Progenitor cell of endocrine pancreas (in vitro differentiated cells): ENCODE data around the gene PPP6R1. TPM values are rescaled to one million over a fixed set of nuclear protein-coding genes. Genes with fewer than 3 reads are reported as not detected.

Experiments
- DNase-seq: peaks from one replicate; pipeline ENCODE4 v3.0.0; 2021; ENCODE audit warnings: low spot score; ENCODE audit not compliant: unreplicated experiment
- H3K27ac Mint-ChIP-seq: 2 replicates; pipeline ENCODE4 v1.8.0; 2021; ENCODE audit warnings: mild to moderate bottlenecking, moderate library complexity, mixed read lengths
- H3K27me3 Mint-ChIP-seq: 2 replicates; pipeline ENCODE4 v1.8.0; 2021; ENCODE audit warnings: mixed read lengths
- H3K36me3 Mint-ChIP-seq: 2 replicates; pipeline ENCODE4 v1.8.0; 2022; ENCODE audit warnings: mixed read lengths; ENCODE audit not compliant: insufficient read depth
- H3K4me1 Mint-ChIP-seq: 2 replicates; pipeline ENCODE4 v1.8.0; 2021; ENCODE audit warnings: low read depth, mixed read lengths
- H3K4me3 Mint-ChIP-seq: 2 replicates; pipeline ENCODE4 v1.8.0; 2021; ENCODE audit warnings: low read depth, mild to moderate bottlenecking, moderate library complexity, mixed read lengths
- H3K9me3 Mint-ChIP-seq: 2 replicates; pipeline ENCODE4 v1.8.0; 2021; ENCODE audit warnings: low read depth, mixed read lengths
- total RNA-seq: library from RNA; stranded (reverse); gene quantifications from 2 replicates; pipeline ENCODE4 v1.2.1, GENCODE V29; 2021
- TF ChIP-seq, protein P1 (sequence below): fragments of 200-600 bp; sonication (generic); IDR thresholded peaks from one replicate; pipeline ENCODE4 v1.5.0; 2021; ENCODE audit warnings: antibody characterized with exemption, mild to moderate bottlenecking; ENCODE audit not compliant: unreplicated experiment

The PPP6R1 gene
- total RNA-seq, 1 donor from 2014 or later: 72.3 TPM

DNA sequence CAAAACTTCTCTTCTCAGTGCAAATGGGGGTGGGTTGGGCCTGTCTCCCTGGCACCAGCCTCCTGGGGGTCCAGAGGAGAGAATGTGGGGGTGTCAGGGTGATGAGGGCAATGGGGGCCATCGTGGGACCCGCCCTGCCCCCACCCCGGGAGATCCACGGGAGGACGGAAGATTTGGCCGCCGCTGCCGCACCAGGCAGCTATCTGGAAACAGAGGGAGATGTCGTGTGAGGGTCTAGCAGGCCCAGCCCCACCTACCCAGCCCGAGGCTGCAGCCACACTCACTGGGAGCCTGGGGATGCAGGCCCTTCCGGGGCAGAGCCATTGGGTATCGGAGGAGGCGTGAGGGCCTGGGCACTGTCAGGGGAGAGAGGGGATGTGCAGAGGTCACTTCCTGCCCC, 28.5 kb downstream of the PPP6R1 start:
- DNase-seq: no peak
- H3K4me3 Mint-ChIP-seq: no peak overlapping the region
- H3K27me3 Mint-ChIP-seq: no peaks in the 10 kb centered on the region
- H3K4me1 Mint-ChIP-seq: peaks cover 14% of the 10 kb centered on the region
- TF ChIP-seq, protein P1, sequence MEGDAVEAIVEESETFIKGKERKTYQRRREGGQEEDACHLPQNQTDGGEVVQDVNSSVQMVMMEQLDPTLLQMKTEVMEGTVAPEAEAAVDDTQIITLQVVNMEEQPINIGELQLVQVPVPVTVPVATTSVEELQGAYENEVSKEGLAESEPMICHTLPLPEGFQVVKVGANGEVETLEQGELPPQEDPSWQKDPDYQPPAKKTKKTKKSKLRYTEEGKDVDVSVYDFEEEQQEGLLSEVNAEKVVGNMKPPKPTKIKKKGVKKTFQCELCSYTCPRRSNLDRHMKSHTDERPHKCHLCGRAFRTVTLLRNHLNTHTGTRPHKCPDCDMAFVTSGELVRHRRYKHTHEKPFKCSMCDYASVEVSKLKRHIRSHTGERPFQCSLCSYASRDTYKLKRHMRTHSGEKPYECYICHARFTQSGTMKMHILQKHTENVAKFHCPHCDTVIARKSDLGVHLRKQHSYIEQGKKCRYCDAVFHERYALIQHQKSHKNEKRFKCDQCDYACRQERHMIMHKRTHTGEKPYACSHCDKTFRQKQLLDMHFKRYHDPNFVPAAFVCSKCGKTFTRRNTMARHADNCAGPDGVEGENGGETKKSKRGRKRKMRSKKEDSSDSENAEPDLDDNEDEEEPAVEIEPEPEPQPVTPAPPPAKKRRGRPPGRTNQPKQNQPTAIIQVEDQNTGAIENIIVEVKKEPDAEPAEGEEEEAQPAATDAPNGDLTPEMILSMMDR: no peak
- H3K36me3 Mint-ChIP-seq: peaks cover 13% of the 10 kb centered on the region
- H3K27ac Mint-ChIP-seq: no peak overlapping the region
- H3K9me3 Mint-ChIP-seq: no peaks in the 10 kb centered on the region

DNA sequence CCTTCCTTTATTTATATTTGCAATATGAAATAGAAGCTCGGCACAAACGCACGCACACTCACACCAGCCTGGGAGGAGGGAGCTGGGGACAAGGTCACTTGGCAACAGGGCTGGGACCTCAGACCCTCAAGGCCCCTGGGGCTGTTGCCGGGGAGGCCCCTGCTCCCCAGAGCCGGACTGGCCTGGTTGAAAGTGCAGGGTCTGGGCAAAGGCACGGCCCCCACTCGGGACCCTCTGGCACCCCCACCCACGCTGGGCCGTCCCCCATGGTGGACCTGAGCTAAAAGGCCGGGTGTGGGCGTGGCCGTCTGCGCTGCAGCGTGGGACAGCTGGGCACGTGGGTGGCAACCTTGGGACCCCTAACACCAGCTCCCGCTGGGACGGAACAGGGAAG, 29.0 kb downstream of the PPP6R1 start:
- peaks cover 14% of the 10 kb centered on the region for H3K4me1 Mint-ChIP-seq
- no peak overlapping the region for H3K27ac Mint-ChIP-seq
- no peak for DNase-seq
- H3K4me3 Mint-ChIP-seq: no peak overlapping the region
- H3K36me3 Mint-ChIP-seq: peaks cover 10% of the 10 kb centered on the region
- no peaks in the 10 kb centered on the region for H3K9me3 Mint-ChIP-seq
- TF ChIP-seq, protein P1: no peak
- no peaks in the 10 kb centered on the region for H3K27me3 Mint-ChIP-seq

DNA sequence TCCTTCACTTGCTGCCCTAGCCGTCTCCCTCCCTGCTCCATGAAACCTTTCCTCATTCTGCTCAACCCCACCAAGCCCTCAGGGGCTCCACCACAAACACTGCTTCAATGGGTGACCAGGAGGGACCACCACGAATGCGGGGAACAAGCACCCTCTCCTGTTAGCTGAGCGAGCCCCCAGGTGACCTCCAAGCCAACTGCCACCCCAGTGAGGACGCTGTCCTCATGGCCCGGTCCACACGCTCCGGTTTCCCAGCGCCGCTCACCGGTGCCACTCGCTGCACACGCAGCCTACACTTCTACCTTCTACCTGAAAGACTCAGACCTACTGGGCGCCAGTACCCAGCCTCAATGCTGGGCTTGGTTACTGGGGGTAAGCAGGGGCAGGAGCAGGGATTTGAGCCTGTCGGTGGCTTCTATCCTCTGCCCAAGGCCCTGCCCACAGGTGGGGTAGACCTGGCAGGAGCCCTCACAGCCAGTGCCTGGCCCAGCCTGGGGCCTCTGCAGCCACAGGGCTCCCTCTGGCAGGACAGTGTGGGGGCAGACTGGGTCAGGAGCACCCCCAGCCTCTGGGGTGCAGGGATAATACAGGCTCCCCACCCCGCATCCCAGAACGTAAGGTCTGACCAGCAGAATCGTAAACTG, 29.6 kb downstream of the PPP6R1 start:
- no peaks in the 10 kb centered on the region for H3K9me3 Mint-ChIP-seq
- H3K27me3 Mint-ChIP-seq: no peaks in the 10 kb centered on the region
- H3K4me1 Mint-ChIP-seq: peaks cover 14% of the 10 kb centered on the region
- peaks cover 6% of the 10 kb centered on the region for H3K36me3 Mint-ChIP-seq
- H3K4me3 Mint-ChIP-seq: no peak overlapping the region
- DNase-seq: no peak
- TF ChIP-seq, protein P1: no peak
- H3K27ac Mint-ChIP-seq: peak overlapping the region; percentile 54

DNA sequence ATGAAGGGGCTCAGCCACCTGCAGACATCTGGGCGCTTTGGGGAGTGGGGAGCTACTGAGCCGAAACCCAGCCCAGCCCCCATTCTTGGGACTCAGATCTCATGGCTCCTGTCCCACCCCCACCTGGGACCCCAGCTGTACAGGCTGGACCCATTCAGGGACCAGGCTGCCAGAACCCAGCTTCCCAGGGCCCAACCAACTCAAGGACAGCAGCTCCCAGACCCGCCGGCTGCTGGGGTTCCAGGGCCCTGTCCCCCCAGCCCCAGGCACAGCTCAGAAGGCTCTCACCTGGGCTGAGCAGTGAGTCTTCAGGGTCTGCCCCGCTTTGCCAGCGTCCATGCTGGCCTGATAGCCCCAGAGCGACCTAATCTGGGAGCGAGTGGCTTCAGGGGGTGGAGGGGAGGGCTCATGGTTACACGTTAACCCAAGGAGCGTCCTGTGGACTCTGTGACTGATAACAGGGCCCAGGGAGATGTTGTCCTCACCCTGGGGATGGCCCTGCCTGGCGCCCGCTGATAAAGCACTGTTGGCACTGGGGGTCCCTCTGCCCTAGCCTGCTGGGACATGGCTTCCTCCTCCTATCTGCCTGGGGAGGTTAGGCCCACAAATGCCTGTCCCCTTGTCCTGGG, 30.3 kb downstream of the PPP6R1 start, which contains the start of gene TMEM86B:
TMEM86B (minus strand) TSS at position 361 of the 629 bp plus-strand sequence; CDS start at position 339, 22 bp downstream.
- DNase-seq: no peak
- H3K4me1 Mint-ChIP-seq: peaks cover 14% of the 10 kb centered on the region
- TF ChIP-seq, protein P1: no peak

DNA sequence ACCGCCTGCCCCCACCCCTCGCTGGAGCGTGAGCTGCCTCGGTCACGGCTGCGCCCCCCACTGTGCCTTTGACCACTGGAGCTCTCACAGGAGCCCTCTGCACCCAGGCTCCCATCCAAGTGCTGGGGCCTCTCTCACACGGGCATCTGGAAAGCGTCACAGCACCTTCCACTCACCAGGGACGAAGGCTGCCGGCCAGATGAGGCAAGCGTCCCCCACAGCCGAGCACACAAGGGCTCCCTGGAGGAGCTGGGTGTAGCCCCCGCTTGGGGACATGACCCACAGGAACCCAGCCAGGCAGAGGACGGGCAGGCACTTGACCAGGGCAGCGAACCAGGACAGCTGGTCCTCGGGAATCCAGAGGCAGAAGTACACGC, 30.8 kb downstream of the PPP6R1 start:
- peak overlapping the region; percentile 82 for H3K27ac Mint-ChIP-seq
- H3K4me3 Mint-ChIP-seq: peak overlapping the region; percentile 44
- DNase-seq: no peak

More for the DNA sequence above, 30.3 kb downstream of the PPP6R1 start, which contains the start of gene TMEM86B:
- no peaks in the 10 kb centered on the region for H3K9me3 Mint-ChIP-seq
- peak within 1 kb of the TSS; percentile 44 for H3K4me3 Mint-ChIP-seq
- H3K27me3 Mint-ChIP-seq: no peaks in the 10 kb centered on the region
- H3K27ac Mint-ChIP-seq: peak within 1 kb of the TSS; percentile 82
- H3K36me3 Mint-ChIP-seq: peaks cover 4% of the 10 kb centered on the region

More for the DNA sequence above, 30.8 kb downstream of the PPP6R1 start:
- Mint-ChIP-seq H3K9me3 (no peaks in the 10 kb centered on the region), H3K27me3 (no peaks in the 10 kb centered on the region), H3K4me1 (peaks cover 14% of the 10 kb centered on the region), H3K36me3 (peaks cover 5% of the 10 kb centered on the region)
- TF ChIP-seq, protein P1: no peak
